Sigmoid colon (tissue), 4 donors: ENCODE results near the gene TBX5.

Source experiments
- EP300 ChIP-seq, 4 donors: sonication (generic); formaldehyde crosslinking; IDR thresholded peaks; one replicate each; pipeline ENCODE4 v1.6.1; 2017; ENCODE audit warnings: antibody characterized with exemption in 4 of 4
- POLR2A ChIP-seq, 2 donors: fragments of 450-650 bp; IDR thresholded peaks; one replicate each; pipeline ENCODE4 v1.6.1; 2016; ENCODE audit warnings: antibody characterized with exemption in 2 of 2, mild to moderate bottlenecking in 2 of 2, moderate library complexity in 2 of 2

DNA sequence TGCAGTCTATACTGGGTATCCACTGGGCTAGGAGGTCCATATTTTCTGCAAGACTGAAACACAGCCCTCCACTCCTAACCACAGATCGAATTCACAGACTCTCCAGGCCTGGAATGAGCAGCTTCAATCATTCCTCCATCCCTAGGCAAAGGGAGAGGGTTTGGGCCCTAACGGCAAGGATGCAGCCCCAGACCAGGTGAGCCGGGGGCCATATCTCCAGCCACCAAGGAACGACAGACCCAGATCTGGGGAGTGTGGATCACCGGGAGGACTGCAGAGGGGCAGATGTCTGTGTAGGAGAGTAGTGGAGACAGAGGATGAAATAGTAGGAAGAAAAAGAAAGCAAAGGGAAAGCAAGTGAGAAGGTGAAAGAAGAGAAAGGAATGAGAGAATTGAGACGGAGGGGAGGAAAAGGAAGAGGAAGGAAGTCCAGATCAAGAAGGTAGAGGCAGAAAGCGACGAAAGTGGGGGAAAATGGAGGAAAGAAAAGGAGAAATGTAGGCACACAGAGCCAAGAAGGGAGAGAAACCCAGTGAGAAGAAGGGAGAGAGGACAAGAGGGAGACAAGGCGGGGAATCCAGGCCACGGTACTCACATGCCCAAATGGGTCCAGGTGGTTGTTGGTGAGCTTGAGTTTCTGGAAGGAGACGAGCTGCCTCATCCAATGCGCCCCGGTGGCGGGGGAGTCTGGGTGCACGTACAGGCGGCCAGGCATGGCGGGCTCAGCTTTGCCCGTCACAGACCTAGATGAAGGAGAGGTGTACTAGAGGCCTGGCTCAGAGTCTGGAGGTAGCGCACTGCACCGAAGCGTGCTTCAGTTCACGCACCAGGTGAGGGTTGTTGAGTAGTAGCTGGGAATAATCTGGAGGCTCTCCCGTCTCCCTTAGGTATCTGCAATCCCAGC is 7.7 kb downstream of the TBX5 start:
- no peak for TF ChIP-seq POLR2A (IDR thresholded peaks at IDR 0.05)
- no peak for TF ChIP-seq EP300 (IDR thresholded peaks at IDR 0.05)
